Measurements from ENCODE around the gene CDH18. TPM values are rescaled to one million over a fixed set of nuclear protein-coding genes. Genes with fewer than 3 reads are reported as not detected.

Gene CDH18
- total RNA-seq, 1 donor from 2014 or later: not detected

GRCh38 chr5:19615071-19615470 lies 372.9 kb downstream of the CDH18 start:
- DNase-seq (ENCODE audit: low read depth, low spot score): no peak

- DNase-seq (ENCODE audit: low read depth, low spot score): no peak
These were observed 379.5 kb downstream of the CDH18 start for GRCh38 chr5:19608444-19609002.

GRCh38 chr5:19605846-19606407 lies 382.1 kb downstream of the CDH18 start:
- DNase-seq (ENCODE audit: low read depth, low spot score): no peak

- DNase-seq (ENCODE audit: low read depth, low spot score): no peak
These were observed 403.9 kb downstream of the CDH18 start for GRCh38 chr5:19584131-19584530.

- no peak for DNase-seq (ENCODE audit: low read depth, low spot score)
These were observed 410.1 kb downstream of the CDH18 start for GRCh38 chr5:19577882-19578281.

GRCh38 chr5:19568004-19568403 lies 420.0 kb downstream of the CDH18 start:
- no peak for DNase-seq (ENCODE audit: low read depth, low spot score)

GRCh38 chr5:19565466-19565865 lies 422.5 kb downstream of the CDH18 start:
- DNase-seq (ENCODE audit: low read depth, low spot score): no peak

- no peak for DNase-seq (ENCODE audit: low read depth, low spot score)
These were observed 424.0 kb downstream of the CDH18 start for GRCh38 chr5:19564036-19564435.

GRCh38 chr5:19555876-19556275 lies 432.1 kb downstream of the CDH18 start:
- DNase-seq (ENCODE audit: low read depth, low spot score): no peak

GRCh38 chr5:19555436-19555835 lies 432.6 kb downstream of the CDH18 start:
- DNase-seq (ENCODE audit: low read depth, low spot score): no peak

- DNase-seq (ENCODE audit: low read depth, low spot score): no peak
These were observed 433.5 kb downstream of the CDH18 start for GRCh38 chr5:19554524-19554923.

- no peak for DNase-seq (ENCODE audit: low read depth, low spot score)
These were observed 440.4 kb downstream of the CDH18 start for GRCh38 chr5:19547640-19548039.

GRCh38 chr5:19546521-19546920 lies 441.5 kb downstream of the CDH18 start:
- DNase-seq (ENCODE audit: low read depth, low spot score): no peak

- DNase-seq (ENCODE audit: low read depth, low spot score): no peak
These were observed 449.4 kb downstream of the CDH18 start for GRCh38 chr5:19538607-19539006.

- no peak for DNase-seq (ENCODE audit: low read depth, low spot score)
These were observed 451.6 kb downstream of the CDH18 start for GRCh38 chr5:19536387-19536786.

- DNase-seq (ENCODE audit: low read depth, low spot score): no peak
These were observed 453.2 kb downstream of the CDH18 start for GRCh38 chr5:19534751-19535150.

GRCh38 chr5:19532936-19533335 lies 455.1 kb downstream of the CDH18 start:
- no peak for DNase-seq (ENCODE audit: low read depth, low spot score)

- no peak for DNase-seq (ENCODE audit: low read depth, low spot score)
These were observed 456.5 kb downstream of the CDH18 start for GRCh38 chr5:19531374-19531952.

GRCh38 chr5:19519448-19519847 lies 468.6 kb downstream of the CDH18 start:
- no peak for DNase-seq (ENCODE audit: low read depth, low spot score)

- DNase-seq (ENCODE audit: low read depth, low spot score): no peak
These were observed 489.1 kb downstream of the CDH18 start for GRCh38 chr5:19498852-19499251.

GRCh38 chr5:19497229-19497815 lies 490.7 kb downstream of the CDH18 start:
- DNase-seq (ENCODE audit: low read depth, low spot score): no peak

- no peak for DNase-seq (ENCODE audit: low read depth, low spot score)
These were observed 491.9 kb downstream of the CDH18 start for GRCh38 chr5:19496056-19496455.

GRCh38 chr5:19492861-19493260 lies 495.1 kb downstream of the CDH18 start:
- no peak for DNase-seq (ENCODE audit: low read depth, low spot score)
